Hepatocyte (in vitro differentiated cells): ENCODE measurements around the gene CD58. TPM values are rescaled to one million over a fixed set of nuclear protein-coding genes. Genes with fewer than 3 reads are reported as not detected.
"Not testable (repeated sequence)": the region's sequence is repeated elsewhere in the genome, so short reads cannot be mapped to it uniquely, and the experiment has no call there.

ENCODE experiments used
- DNase-seq: peaks from one replicate; pipeline ENCODE4 v3.0.0-alpha.2; 2016; ENCODE audit warnings: low spot score
- H2AFZ ChIP-seq: fragments of 200-600 bp; sonication (generic); 2 replicates; pipeline ENCODE4 v1.6.0; 2016; ENCODE audit warnings: antibody characterized with exemption, mild to moderate bottlenecking
- H3K27ac ChIP-seq: fragments of 200-600 bp; sonication (generic); 2 replicates; pipeline ENCODE4 v1.5.1; 2016; ENCODE audit warnings: mild to moderate bottlenecking
- H3K27me3 ChIP-seq: fragments of 200-600 bp; sonication (generic); 2 replicates; pipeline ENCODE4 v1.6.1; 2016
- H3K36me3 ChIP-seq: fragments of 200-600 bp; sonication (generic); replicated peaks from 2 replicates; pipeline ENCODE4 v1.5.1; 2016; ENCODE audit warnings: low read depth; ENCODE audit not compliant: insufficient read depth
- H3K4me1 ChIP-seq: fragments of 200-600 bp; sonication (generic); 2 replicates; pipeline ENCODE4 v1.5.1; 2016; ENCODE audit warnings: mild to moderate bottlenecking, moderate library complexity; ENCODE audit not compliant: insufficient read depth
- H3K4me2 ChIP-seq: fragments of 200-600 bp; sonication (generic); 2 replicates; pipeline ENCODE4 v1.6.0; 2016
- H3K4me3 ChIP-seq: fragments of 200-600 bp; sonication (generic); 2 replicates; pipeline ENCODE4 v1.5.1; 2016; ENCODE audit warnings: mild to moderate bottlenecking
- H3K79me2 ChIP-seq: fragments of 200-600 bp; sonication (generic); 2 replicates; pipeline ENCODE4 v1.6.0; 2017; ENCODE audit warnings: mild to moderate bottlenecking
- H3K9me2 ChIP-seq: fragments of 200-600 bp; sonication (generic); replicated peaks from 2 replicates; pipeline ENCODE4 v1.6.0; 2017; ENCODE audit warnings: mild to moderate bottlenecking; ENCODE audit not compliant: insufficient read depth
- H3K9me3 ChIP-seq: fragments of 200-600 bp; sonication (generic); 2 replicates; pipeline ENCODE4 v1.5.1; 2016; ENCODE audit warnings: low read depth, mild to moderate bottlenecking
- H4K20me1 ChIP-seq: fragments of 200-600 bp; sonication (generic); 2 replicates; pipeline ENCODE4 v1.6.0; 2016; ENCODE audit warnings: mild to moderate bottlenecking; ENCODE audit not compliant: insufficient read depth, poor library complexity, severe bottlenecking
- CTCF ChIP-seq: fragments of 200-600 bp; sonication (generic); IDR thresholded peaks from 2 replicates; pipeline ENCODE4 v1.5.1; 2016; ENCODE audit warnings: antibody characterized with exemption, mild to moderate bottlenecking; ENCODE audit not compliant: poor library complexity
- EZH2 ChIP-seq: fragments of 200-600 bp; sonication (generic); IDR thresholded peaks from 2 replicates; pipeline ENCODE4 v1.6.1; 2016; ENCODE audit warnings: antibody characterized with exemption, mild to moderate bottlenecking, borderline replicate concordance
- EZH2phosphoT487 ChIP-seq: fragments of 200-600 bp; sonication (generic); IDR thresholded peaks from one replicate; pipeline ENCODE4 v1.6.1; 2018; ENCODE audit warnings: antibody characterized with exemption, mild to moderate bottlenecking, low read depth, moderate library complexity; ENCODE audit not compliant: unreplicated experiment, severe bottlenecking
- WGBS: methylation state at CpG from one replicate; pipeline ENCODE4 v1.1.6; 2016; ENCODE audit warnings: low lambda C conversion rate; ENCODE audit errors: missing lambda C conversion rate; 5-methylcytosine and 5-hydroxymethylcytosine counted together
- polyA plus RNA-seq: library from polyadenylated mRNA; unstranded; fragments of >200 nt; fragmentation: Nextera tagmentation; extraction: Ambion mirVana; gene quantifications from 2 replicates; pipeline ENCODE4 v1.2.1, GENCODE V29; 2016
- total RNA-seq: library from RNA; depleted of rRNA; stranded (reverse); fragments of >200 nt; gene quantifications from 2 replicates; pipeline ENCODE4 v1.2.3, GENCODE V29; 2014

The CD58 gene
- total and polyA plus RNA-seq, 2 experiments from 2014 or later: 14.4 to 26.9 TPM

DNA sequence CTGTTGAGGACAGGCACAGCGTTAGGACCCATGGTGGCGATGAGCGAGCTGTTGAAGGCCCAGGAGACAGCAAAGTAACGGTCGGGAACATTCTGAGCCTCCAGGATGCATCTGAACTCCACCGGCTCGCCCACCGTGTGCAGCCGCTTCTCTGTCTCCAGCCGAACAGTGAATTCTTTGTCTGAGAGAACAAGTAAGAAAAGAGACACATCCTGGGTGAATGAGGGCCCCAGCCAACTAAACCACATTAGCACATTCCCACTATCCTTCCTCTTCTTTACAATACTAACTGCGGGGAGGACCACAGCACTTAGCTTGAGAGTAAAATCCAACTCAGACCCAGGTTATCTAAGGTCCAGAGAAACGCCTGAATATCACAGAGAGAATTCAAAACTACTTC lies 37.3 kb upstream of the CD58 start:
- H3K79me2 ChIP-seq, DNase-seq, H3K4me3 ChIP-seq, H3K27ac ChIP-seq, H2AFZ ChIP-seq, H3K9me3 ChIP-seq, H3K36me3 ChIP-seq, H4K20me1 ChIP-seq, H3K4me1 ChIP-seq, H3K27me3 ChIP-seq, H3K4me2 ChIP-seq, H3K9me2 ChIP-seq: not testable (repeated sequence)
- WGBS: 93% methylated on average over 12 of the region's 12 CpGs

DNA sequence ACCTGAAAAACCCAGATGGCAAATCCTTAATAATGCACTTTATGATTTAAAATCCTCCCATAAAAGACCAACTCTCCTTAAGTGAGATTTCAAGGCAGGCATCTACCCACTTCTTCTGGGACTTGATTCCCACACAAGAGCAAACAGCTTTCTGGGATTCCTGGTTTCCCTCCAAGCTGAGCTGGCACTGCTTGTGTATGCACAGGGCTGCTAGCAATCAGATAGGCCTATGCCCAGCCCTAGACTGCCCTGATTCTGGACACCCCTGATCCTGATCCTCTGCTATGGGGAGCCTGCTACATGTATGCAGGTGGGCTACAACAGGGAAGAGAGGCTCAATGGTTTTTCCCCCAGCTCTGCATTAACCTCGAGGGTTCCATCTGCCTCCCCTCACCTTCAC lies 36.6 kb upstream of the CD58 start:
- DNase-seq, H3K4me3 ChIP-seq, H3K4me2 ChIP-seq, H3K36me3 ChIP-seq, H3K27ac ChIP-seq, H3K4me1 ChIP-seq, H2AFZ ChIP-seq, H3K9me2 ChIP-seq, H3K79me2 ChIP-seq, H3K27me3 ChIP-seq, H3K9me3 ChIP-seq, H4K20me1 ChIP-seq: not testable (repeated sequence)
- WGBS: 100% methylated on average over 1 of the region's 1 CpG

DNA sequence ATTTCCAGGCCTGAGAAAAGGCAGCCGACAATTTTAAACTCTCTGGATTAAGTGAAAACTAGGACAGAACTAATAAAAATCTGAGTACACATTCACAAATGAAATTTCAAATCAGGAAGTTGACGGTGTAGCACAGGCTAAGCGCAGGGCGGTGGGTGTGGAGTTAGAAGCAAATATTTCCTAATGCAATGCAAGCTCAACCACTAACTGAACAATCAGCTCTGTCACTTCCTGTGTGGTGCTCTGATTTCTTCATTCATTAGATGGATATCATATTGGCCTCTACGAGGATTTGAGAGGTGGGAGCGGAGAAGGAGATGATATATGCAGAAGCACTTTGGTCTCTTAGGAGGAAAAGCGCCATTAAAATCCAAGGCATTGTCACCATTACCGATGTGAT lies 35.2 kb upstream of the CD58 start:
- not testable (repeated sequence) for H3K9me3 ChIP-seq, H4K20me1 ChIP-seq, H3K4me2 ChIP-seq, H3K27me3 ChIP-seq, H3K36me3 ChIP-seq, H3K4me1 ChIP-seq, H3K9me2 ChIP-seq, DNase-seq, H3K79me2 ChIP-seq, H2AFZ ChIP-seq, H3K4me3 ChIP-seq
- peak overlapping the region; percentile 15 for H3K27ac ChIP-seq
- 80% methylated on average over 8 of the region's 8 CpGs for WGBS

GRCh38 chr1:116605315-116605714 lies 34.5 kb upstream of the CD58 start:
- no peak overlapping the region for H3K27ac ChIP-seq
- no peak for TF ChIP-seq EZH2phosphoT487
- TF ChIP-seq CTCF: no peak
- no peak for TF ChIP-seq EZH2
- H3K79me2 ChIP-seq: no peaks in the 10 kb centered on the region
- H3K4me1 ChIP-seq: no peaks in the 10 kb centered on the region
- H4K20me1 ChIP-seq: no peaks in the 10 kb centered on the region
- no peak overlapping the region for H2AFZ ChIP-seq
- no peak overlapping the region for H3K4me2 ChIP-seq
- DNase-seq: no peak
- H3K27me3 ChIP-seq: no peaks in the 10 kb centered on the region
- no peaks in the 10 kb centered on the region for H3K9me2 ChIP-seq
- 93% methylated on average over 1 of the region's 1 CpG for WGBS
- H3K4me3 ChIP-seq: no peak overlapping the region
- H3K9me3 ChIP-seq: no peaks in the 10 kb centered on the region
- H3K36me3 ChIP-seq: no peaks in the 10 kb centered on the region

GRCh38 chr1:116604408-116604807 lies 33.6 kb upstream of the CD58 start:
- not testable (repeated sequence) for H3K9me2 ChIP-seq, H2AFZ ChIP-seq, H3K79me2 ChIP-seq, H3K27me3 ChIP-seq, DNase-seq, H3K36me3 ChIP-seq, H3K4me3 ChIP-seq, H4K20me1 ChIP-seq, H3K4me2 ChIP-seq, H3K4me1 ChIP-seq, H3K27ac ChIP-seq, H3K9me3 ChIP-seq
- 78% methylated on average over 6 of the region's 6 CpGs for WGBS

DNA sequence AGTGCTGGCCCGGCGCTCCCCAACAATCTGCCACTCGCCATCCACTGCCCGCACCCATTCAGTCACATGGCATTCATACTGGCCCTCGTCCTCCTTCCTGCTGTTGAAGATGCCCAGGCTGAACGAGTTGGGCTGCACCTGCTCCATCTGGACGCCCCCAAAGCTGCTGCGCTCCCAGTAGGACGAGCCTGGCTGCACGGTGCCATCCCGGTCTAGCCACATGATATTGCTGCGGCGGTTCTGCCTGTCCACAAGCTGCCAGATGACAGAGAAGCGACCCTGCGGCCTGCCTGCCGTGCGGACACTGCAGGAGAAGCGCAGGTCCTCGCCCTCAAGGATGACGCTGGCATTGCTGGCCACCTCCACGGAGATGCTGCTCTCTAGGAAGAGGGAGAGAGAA lies 32.8 kb upstream of the CD58 start:
- H3K4me2 ChIP-seq, H3K27ac ChIP-seq, H3K79me2 ChIP-seq, H2AFZ ChIP-seq, DNase-seq, H3K36me3 ChIP-seq, H3K4me1 ChIP-seq, H3K27me3 ChIP-seq, H3K4me3 ChIP-seq, H4K20me1 ChIP-seq, H3K9me3 ChIP-seq, H3K9me2 ChIP-seq: not testable (repeated sequence)
- WGBS: 97% methylated on average over 21 of the region's 21 CpGs

DNA sequence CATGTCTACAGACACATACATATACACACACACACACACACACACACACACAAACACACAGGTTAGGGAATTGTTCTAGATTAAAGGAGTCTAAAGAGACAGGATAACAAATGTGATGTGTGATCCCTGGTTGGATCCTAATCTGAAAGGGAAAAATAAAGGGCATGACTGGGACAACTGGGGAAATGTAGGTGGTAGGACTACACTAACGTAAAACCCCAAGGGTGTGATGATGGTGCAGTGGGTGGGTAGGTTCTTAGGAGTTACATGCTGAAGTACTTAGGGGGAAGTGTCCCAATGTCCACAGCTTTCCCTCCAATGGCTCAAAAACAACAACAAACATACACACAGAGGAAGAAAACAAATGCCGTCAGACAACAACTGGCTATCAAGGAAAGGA lies 28.5 kb upstream of the CD58 start:
- DNase-seq, H3K36me3 ChIP-seq, H3K9me3 ChIP-seq, H3K27me3 ChIP-seq, H3K4me3 ChIP-seq, H2AFZ ChIP-seq, H3K4me2 ChIP-seq, H3K9me2 ChIP-seq, H3K4me1 ChIP-seq, H3K27ac ChIP-seq, H3K79me2 ChIP-seq, H4K20me1 ChIP-seq: not testable (repeated sequence)
- WGBS: 93% methylated on average over 2 of the region's 2 CpGs

DNA sequence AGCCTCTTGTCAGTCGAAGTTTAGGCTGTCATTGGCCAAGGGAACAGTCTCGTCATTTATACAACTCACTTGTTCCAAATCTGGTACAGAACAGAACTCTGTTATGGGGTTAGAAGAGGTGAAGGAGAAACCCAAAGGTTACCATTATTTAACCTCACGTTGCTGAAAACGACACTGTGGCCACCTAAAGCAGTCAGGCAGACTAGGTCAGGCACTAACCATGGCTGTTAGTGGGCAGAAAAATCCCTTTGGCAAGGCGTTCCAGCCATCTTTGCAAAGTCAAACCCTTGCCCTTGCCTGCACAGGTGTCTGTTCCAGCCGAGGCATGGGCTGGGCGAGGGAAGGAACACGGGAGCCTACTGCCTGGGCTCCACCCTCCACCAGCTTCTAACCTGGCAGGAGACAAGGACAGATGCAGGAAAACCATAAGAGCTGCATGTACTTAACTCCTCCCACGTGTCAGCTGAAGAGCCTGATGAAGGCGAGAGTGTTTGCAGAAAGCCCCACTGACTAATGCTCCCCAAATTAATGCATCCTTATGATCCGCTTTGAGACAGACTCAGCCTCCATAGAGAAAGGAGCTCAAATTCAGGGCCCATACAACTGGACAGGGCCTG lies 27.7 kb upstream of the CD58 start:
- not testable (repeated sequence) for H3K9me2 ChIP-seq, H3K4me2 ChIP-seq, H3K79me2 ChIP-seq, H3K9me3 ChIP-seq, DNase-seq, H4K20me1 ChIP-seq, H3K4me3 ChIP-seq, H3K27me3 ChIP-seq, H3K36me3 ChIP-seq, H2AFZ ChIP-seq, H3K4me1 ChIP-seq
- peak overlapping the region; percentile 81 for H3K27ac ChIP-seq
- 84% methylated on average over 11 of the region's 11 CpGs for WGBS
